ENCODE data around the gene AQP9.
"Not testable (repeated sequence)": the region's sequence is repeated elsewhere in the genome, so short reads cannot be mapped to it uniquely, and the experiment has no call there.

The AQP9 gene, protein sequence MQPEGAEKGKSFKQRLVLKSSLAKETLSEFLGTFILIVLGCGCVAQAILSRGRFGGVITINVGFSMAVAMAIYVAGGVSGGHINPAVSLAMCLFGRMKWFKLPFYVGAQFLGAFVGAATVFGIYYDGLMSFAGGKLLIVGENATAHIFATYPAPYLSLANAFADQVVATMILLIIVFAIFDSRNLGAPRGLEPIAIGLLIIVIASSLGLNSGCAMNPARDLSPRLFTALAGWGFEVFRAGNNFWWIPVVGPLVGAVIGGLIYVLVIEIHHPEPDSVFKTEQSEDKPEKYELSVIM

DNA sequence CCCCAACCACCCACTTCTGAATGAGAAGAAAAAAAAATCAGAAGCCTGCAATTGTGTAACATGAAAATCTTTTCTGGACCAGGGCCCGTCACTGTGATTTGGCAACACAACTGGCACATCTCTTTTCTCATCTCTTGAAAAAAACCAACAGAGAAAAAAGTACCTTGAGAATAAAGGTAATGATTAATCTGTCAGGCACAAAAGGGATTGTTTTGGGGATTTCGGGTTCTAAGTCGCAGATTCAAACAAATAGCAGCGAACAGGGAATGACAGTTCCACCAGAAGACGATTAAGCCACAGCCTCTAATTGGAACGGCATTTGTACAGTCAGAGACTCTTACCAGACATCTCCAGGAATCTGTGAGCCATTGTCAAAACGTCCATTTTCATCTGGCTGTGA is at the start of gene AQP9:
Gene AQP9, plus strand, starts transcription at position 276 of the 400 bp plus-strand sequence. CDS start 185 bp downstream, outside the sequence.
- no peak for DNase-seq

DNA sequence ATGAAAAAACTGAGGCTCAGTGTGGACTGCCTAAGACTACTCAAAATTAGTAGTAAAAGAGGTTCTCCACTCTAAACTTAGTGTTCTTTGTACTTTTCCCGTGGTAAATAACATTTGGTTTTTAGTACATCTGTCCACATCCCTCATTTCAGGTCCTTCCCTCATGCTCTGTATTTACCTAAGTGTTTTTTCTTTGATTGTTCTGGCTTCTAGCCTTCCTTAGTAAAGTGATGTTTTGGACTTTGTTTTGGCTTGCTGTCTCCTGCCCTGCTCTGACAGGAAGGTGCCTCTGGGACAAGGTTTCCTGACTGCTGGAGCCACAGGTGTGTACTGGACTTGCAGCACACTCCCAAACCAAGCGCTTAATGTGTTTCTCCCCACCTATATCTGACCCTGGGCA is 42.8 kb upstream of the AQP9 start:
- DNase-seq = no peak

DNA sequence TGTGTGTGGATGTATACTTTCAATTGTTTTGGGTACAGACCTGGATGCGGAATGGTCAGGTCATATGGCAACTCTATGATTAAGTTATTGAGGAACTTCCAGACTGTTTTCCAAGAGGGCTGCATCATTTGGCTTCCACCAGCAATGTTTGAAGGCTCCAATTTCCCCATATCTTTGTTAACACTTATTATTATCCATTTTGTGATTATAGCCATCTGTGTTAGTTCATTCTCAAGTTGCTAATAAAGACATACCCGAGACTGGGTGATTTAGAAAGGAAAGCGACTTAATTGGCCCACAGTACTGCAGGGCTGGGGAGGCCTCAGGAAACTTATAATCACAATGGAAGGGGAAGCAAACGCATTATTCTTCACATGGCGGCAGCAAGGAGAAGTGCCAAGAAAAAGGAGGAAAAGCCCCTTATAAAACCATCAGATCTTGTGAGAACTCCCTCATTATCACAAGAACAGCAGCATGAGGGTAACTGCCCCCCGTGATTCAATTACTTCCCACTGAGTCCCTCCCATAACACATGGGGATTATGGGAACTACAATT is 41.6 kb upstream of the AQP9 start:
- no peak for DNase-seq

DNA sequence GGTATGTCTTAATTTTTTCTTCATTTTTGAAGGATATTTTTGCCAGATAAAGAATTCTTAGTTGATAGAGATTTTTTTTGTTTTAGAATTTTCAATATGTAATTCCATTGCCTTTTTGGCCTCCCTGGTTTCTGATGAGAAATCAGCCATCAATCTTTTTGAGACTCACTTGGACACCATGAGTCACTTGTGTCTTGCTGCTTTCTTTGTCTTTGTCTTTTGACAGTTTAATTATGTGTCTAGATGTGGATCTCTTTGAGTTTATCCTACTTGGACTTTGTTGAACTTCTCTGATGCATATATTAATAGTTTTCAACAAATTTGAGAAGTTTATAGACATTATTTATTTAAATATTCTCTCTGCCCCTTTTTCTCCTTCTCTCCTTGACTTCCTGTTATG is 34.7 kb upstream of the AQP9 start:
- no peak for DNase-seq

DNA sequence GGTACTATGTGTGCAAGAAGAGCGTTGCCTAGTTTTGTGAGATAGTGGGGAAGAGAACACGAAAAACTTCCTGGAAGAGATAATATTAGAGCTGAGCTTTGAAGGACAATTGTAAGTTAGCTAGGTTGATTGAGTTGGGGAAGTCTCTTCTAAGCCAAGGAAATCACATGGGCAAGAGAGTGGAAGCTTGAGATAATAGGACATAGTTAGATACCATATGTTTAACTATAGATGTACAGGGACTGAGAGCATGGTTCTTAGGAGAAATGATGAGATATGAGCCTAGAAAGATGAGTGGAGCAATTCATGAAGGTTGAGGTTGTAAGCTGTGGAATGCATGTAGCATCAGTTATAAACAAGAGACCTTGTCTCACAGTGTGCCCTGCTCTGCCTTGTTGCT is 30.1 kb upstream of the AQP9 start:
- no peak for DNase-seq

DNA sequence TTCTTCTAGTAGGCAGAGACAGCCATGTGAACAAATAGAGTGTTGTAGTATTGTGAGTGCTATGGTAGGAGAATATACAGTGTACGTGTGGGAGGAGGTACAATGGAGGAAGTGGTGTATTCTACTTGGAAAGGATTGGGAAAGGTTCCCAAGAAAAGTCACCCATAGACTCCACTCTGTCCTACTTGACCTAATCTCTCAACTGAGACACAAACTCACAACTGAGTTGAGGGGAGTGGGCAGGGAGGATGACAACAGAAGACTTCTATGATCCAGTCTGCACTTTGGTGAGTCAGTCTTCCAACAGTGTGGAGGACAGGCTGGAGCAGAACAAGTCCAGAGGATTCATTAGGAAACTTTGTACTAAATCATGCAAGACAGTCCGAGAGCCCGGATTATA is 28.8 kb upstream of the AQP9 start:
- DNase-seq = no peak

DNA sequence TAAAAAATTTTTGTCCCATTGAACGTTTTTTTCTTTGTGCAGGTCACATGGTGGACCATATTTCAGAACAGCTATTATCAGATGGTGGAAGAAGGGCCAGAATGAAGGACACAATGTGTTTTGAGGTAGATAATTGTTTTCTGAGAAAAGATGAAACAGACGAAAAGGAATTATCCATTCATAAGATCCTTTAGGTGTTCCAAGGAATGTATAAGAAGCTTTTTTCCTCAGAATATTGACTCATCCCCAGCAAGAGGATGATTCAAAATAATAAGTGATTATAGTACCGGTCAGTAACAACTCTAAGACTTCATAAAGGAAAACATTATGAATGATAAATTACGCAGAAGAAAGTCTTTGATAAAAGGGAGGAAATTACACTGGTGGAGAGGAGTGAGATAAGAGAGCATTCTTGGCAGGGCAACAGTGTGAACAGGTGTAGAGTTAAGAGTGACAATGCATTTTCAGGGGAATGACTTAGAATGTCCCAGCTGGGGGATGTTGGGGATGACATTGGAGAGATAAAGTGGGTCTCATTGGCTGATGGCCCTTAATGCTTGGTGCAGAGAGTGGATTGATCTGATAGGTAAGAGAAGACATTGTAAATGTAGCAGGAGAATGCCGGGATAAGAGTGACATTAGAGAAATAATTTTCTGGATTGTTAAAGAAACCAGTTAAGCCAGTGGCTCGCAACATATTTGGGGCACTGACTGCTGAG is 27.0 kb upstream of the AQP9 start:
- DNase-seq = no peak

DNA sequence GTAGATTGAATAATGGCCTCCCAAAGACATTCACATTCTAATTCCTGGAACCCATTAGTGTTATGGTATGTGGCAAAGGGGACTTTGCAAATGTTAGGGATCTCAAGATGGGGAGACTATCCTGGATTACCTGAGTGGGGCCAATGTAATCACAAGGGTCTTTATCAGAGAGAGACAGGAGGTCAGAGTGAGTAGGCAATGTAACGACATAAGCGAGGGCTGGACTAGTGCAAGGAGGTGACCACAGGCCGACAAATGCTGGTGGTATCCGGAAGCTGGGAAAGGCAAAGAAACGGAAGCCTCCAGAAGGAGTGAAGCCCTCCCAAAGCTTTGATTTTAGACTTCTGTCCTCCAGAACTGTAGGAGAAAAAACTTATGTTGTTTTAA is 26.5 kb upstream of the AQP9 start:
- DNase-seq = no peak

DNA sequence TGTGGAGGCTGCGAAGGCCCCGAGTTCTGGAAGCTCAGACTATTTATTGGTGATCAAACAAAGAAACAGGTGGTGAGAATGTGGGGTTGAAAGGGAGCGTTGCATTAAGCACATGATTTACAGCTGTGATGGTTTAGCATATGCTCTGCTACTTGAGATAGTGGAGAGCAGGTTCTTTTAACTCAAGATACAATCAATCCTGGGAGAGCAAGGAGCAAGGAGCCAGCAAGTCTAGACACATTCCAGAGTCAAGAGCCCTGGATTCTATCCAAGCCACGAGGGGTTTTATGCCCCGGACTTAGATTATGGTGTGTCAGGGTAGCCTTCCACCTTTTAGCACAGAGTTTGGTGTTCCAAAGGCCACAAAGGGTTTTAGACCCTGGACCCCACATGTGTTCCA is 24.8 kb upstream of the AQP9 start:
- DNase-seq = not testable (repeated sequence)

DNA sequence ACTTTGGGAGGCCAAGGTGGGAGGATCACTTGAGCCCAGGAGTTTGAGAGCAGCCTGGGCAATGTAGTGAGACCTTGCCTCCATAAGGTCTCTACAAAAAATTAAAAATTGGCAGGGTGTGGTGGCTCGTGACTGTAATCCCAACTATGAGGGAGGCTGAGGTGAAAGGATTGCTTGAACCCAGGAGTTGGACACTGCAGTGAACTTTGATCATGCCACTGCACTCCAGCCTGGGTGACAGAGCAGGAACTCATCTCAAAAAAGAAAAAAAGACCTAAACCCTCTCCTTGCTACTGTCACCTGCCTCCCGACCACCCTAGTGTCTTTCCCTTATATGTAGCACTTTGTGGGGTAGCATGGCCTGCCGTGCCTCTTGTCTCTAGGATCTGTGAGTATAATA is 23.8 kb upstream of the AQP9 start:
- DNase-seq = no peak

DNA sequence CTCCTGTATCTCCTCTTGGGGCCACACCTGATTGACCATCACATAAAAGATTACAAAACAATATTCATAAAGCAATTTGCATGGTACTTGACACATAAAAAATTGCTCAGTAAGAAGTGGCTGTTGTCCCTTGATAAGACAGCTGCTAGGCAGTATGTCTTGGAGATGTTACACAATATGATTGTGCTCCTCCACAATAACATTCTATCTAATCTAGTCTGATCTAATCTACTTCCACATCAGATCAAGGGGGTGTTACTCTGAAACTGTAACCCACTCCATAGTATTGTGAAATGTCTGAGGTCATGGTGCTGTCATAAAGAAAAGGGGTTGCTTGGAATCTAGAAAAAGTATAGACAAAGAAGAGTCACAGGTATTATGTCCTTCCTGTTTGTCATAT is 23.4 kb upstream of the AQP9 start:
- DNase-seq = no peak

DNA sequence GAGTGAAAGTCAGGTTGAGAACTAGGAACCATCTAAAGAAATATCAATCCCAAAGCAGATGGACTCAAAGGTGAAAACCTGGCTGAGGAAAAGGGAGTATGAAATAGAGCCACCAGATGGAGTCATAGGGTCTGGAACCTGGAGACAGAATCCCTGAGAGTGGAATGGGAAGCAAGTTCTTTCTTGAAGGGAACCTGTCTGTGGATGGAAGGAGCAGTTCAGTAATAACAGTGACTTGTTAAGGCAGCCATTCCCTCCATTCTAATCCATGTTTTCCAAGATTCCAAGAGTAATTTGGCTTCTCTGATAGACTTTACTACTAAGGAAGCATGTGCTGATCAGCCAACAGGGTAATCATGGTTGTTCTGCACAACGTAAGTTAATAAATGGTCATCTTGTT is 22.5 kb upstream of the AQP9 start:
- no peak for DNase-seq

DNA sequence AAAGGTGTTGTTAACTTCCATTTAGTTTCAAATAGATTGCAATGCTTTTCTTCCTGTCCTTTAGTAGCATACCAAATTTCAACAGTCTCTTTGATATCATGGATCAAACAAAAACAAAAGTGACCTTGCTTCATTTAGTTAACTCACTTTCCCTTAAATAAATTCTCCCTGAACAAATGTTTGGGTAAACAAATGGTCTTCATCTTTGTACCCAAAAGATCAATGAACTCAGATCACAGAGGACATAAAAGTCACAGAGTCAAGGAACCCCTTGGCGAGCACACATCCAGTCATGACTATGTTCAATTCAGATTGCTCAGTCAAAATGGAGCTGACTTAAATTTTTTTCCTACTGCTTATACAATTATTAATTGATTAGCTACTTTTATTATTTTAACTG is 20.6 kb upstream of the AQP9 start:
- DNase-seq = no peak

DNA sequence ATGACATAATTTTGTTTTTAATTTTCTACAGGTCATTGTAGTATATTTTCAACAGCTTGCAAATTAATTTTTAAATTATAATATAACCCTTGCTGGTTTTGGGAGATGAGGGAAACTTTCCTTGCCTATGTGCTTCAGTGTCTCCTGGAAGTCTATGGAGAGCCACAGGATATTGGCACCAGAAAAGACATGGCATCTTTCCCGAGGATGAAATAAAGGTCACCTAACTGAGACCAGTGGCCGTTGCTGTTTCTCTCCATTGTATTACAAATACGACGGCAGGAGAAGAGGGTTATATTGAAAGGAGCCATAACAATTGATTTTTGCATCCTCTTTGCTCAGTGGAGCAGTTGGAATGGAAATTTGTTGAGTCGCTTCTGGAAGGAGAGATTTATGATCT is 19.9 kb upstream of the AQP9 start:
- no peak for DNase-seq

DNA sequence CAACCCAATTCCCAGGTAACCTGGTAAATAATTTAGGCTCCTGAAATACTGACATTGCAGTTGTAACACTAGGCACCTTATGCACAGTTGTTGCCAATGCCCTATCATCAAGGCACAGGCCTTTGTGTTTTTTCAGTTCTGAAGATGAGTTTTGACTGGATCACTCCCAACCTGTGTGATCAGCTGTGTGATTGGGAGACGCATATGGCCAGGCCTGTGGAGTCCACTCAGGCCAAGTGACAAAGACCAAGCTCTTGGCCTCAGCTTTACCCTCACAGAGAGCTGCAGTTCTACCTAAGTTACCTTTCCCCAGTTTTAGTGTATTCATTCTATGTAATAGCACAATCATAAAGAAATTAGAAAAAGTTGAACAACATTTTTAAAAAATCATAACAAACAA is 19.2 kb upstream of the AQP9 start:
- DNase-seq = no peak

DNA sequence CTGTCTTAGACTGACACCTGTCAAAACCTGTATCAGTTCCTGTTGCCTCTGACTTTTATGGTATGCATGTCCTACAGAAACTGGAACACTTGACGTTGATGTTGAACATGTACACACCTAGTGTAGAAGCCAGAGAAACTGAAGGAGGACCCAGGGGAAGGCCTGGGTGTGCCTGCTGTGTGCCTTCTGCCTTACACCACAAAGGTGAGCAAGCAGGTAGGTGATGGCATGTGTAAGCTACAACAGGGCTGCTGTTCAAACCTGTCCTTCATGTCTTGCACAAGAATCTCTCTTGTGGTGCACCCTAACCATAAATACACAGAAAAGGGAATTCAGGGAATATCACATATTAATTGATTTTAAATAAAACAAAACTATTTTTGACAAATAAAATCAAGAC is 13.6 kb upstream of the AQP9 start:
- DNase-seq = no peak

DNA sequence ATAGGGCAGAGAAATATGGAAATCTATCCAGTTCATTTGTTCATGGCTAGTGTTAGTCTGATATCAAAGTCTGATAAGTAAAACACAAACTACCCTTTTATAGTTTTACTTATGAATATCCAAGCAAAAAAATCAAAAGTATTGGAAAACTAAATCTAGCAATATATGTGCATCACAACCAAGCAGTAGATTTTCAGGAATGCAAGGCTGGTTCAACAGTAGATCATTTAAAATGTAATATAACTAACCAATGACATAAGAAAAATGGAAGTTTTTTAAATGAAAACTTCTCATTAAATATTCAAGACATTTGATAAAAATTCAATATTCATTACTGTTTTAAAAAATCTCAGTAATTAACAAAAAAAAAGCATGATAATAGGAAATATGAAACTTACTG is 12.8 kb upstream of the AQP9 start:
- DNase-seq = no peak

DNA sequence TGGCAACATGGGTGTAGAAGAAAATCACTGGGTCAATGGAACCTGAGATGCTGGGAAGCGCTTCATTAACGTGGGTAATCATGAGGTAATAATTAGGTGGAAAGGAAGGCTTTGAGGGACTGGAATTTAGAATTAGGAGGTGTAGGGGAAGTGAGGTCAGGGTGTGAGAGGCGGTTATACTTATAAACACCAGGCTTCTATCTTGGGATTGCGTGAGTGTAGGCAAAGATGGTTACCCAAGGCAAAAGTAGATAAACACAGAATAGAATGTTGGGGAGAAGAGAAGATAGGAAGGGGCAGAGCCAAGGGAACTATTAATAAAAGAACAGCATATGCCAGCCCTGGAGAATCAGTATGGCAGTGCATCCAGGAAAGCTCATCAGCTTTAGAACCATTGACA is 3.3 kb upstream of the AQP9 start:
- no peak for DNase-seq

DNA sequence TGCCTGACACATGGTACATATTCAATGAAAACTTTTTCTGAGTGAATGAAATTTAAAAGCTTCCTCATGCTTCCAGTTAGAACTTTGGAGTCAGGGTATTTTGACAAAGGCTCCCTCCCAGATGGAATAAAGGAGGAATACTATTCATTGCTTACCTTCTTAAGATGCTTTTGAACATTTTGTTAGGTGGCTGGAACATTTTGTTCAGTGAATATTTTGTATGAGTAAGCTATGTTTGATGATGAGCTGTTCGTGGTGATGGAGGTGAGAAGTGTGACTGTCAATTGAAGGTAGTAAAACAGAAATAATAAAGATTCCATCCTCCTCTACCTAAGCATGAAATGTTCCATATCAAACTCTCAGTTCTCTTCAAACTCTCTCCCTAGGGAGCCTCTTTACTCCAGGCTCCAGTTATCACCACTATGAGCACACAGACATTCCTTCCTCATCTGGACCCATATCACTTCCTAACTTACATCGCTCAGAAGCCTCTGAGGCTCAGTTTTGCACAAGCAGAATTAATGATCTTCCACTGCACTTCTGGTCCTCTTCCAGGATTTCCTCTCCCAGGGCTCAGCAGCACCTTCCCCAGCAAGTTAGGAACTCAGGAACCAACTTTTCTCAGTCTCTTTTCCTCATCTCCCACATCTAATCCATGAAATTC is 2.5 kb upstream of the AQP9 start:
- no peak for DNase-seq

DNA sequence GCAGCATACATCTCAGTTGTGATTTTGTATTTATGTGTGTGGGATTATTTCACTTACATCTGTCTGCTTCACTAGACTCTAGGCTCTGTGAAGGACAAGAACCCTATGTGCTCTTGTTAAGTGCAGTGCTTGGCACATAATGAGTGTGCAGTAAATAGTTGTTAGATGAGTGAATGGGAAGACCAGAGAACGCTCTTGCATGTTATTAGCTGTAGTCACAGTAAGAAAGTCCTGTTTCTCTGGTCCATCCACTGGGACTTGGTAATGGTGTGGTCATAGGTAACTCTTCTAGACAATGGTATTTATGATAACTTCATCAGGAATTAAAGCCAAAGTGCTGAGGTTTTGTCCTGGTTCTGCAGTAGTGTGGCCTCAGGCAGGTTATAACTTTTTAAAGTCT is 1.4 kb upstream of the AQP9 start:
- DNase-seq = no peak

DNA sequence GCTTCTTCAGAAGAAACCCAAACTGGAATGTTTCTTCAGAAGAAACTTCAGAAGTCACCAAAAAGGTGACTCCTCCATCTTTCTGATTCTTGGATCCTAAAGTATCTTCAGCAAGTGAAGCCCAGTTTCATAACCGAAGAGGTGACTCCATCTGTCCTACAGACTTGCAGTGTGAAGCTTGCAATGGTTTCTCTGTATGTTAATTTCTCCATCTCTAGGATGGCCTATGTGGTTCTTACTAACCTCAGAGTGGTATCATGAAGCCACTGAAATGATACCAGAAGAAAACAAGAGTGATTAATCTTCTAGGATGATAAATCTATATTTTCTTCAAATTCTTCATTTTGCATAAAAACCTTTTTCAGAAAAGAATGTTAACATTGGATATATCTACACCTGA is 495 bp upstream of the AQP9 start:
- DNase-seq = no peak

DNA sequence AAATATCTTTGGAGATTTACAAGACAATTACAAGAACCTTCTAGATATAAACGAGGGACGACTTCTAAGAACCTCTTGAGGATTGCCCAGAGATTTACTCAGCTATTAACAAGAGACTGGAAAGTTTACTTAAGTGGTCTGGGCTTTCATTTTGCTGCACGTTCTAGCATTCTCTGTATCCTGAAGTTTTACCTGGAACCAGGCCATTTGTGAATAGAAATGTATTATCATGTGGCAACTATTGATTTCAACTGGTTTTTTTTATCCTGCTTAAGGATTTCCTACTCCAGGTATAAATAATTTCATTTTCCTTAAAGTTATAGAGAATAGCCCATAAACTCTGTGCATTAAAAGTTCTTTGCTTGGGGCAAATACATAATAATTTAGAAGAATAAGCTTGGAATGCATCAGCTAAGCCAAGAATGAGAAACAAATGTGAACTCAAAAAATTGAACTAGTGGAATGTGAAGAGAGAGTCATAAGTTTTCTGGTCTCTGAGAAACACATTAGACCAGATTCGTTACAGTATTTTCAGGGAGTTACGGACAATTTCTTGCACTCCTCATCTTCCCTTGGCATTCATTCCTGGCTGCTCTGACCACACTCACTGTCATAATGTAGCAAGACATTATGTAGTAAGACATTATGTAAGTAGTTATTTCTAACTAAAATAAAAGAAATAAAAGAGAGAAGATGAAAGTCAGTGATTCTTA is 1.3 kb downstream of the AQP9 start:
- DNase-seq = no peak

DNA sequence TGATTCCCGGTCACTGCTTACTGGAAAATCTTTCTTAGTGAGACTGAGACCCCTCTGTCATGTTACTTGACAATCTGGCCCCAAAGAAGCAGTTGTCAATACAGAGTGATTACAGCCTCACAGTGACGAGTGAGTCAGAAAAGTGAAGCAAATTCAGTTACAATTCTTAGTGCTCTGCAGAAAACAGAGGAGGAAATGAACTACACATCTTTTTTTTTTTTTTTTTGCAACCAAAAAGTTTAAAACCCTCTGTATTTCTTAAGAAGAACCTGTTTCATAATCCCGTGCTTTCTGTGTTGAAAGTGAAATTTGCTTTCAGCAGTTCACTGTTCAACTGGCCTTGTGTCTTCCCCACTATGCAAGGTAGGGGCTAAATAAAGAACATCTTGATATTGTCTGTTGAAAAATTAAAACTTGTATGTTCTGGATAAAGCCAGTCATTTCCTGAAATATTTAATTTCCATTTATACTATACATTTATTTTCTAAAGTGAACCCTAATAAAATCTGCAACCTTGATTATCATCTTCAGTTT is 1.9 kb downstream of the AQP9 start:
- DNase-seq = no peak

Measured in CD4-positive, alpha-beta T cell treated with Interleukin-17A for 4 hours (primary cell).